GM23338 (cell line): ENCODE data around the gene OLA1. TPM values are rescaled to one million over a fixed set of nuclear protein-coding genes. Genes with fewer than 3 reads are reported as not detected.
A peak's percentile ranks its signal among the peaks of the same experiment; 100 is the strongest.

Experiments
- ATAC-seq: fragments of 200-7000 bp; cut with Tn5 transposase; 3 replicates; pipeline ENCODE4 v1.9.1; 2020
- DNase-seq: peaks from one replicate; pipeline ENCODE4 v3.0.0-alpha.2; 2015; ENCODE audit warnings: low spot score
- H2AFZ ChIP-seq: fragments of 200-600 bp; sonication (generic); 2 replicates; pipeline ENCODE4 v1.8.0; 2016; ENCODE audit warnings: antibody characterized with exemption, mild to moderate bottlenecking, moderate library complexity
- H3F3A ChIP-seq: fragments of 200-600 bp; sonication (generic); replicated peaks from 2 replicates; pipeline ENCODE4 v1.8.0; 2017; ENCODE audit warnings: antibody characterized with exemption, mixed run types, low read depth
- H3K27ac ChIP-seq: fragments of 200-600 bp; sonication (generic); 2 replicates; pipeline ENCODE4 v1.6.1; 2016; ENCODE audit warnings: low read depth
- H3K27me3 ChIP-seq: fragments of 200-600 bp; sonication (generic); 2 replicates; pipeline ENCODE4 v1.8.0; 2016; ENCODE audit warnings: mild to moderate bottlenecking, mixed run types, moderate library complexity; ENCODE audit not compliant: insufficient read depth
- H3K36me3 ChIP-seq: fragments of 200-600 bp; sonication (generic); 2 replicates; pipeline ENCODE4 v1.8.0; 2016; ENCODE audit warnings: mild to moderate bottlenecking; ENCODE audit not compliant: insufficient read depth
- H3K4me1 ChIP-seq: fragments of 200-600 bp; sonication (generic); 2 replicates; pipeline ENCODE4 v1.8.0; 2016; ENCODE audit warnings: mild to moderate bottlenecking, moderate library complexity; ENCODE audit not compliant: insufficient read depth
- H3K4me2 ChIP-seq: fragments of 200-600 bp; sonication (generic); 2 replicates; pipeline ENCODE4 v1.7.1; 2017; ENCODE audit warnings: mixed run types
- H3K4me3 ChIP-seq: fragments of 200-600 bp; sonication (generic); 2 replicates; pipeline ENCODE4 v1.6.1; 2016; ENCODE audit warnings: mixed run types
- H3K79me2 ChIP-seq: fragments of 200-600 bp; sonication (generic); replicated peaks from 2 replicates; pipeline ENCODE4 v1.8.0; 2017; ENCODE audit warnings: mild to moderate bottlenecking; ENCODE audit not compliant: insufficient read depth
- H3K9me2 ChIP-seq: fragments of 200-600 bp; sonication (generic); 2 replicates; pipeline ENCODE4 v1.8.0; 2017; ENCODE audit not compliant: insufficient read depth
- H4K20me1 ChIP-seq: fragments of 200-600 bp; sonication (generic); replicated peaks from 2 replicates; pipeline ENCODE4 v1.8.0; 2017; ENCODE audit warnings: mild to moderate bottlenecking; ENCODE audit not compliant: insufficient read depth
- H3K27ac Mint-ChIP-seq: 2 replicates; pipeline ENCODE4 v1.8.0; 2020; ENCODE audit warnings: inconsistent platforms, mild to moderate bottlenecking, moderate library complexity, mixed read lengths
- H3K27me3 Mint-ChIP-seq: 3 replicates; pipeline ENCODE4 v1.8.0; 2022; ENCODE audit warnings: low read depth, mild to moderate bottlenecking, moderate library complexity, mixed read lengths, inconsistent platforms; ENCODE audit not compliant: insufficient read depth, poor library complexity
- H3K36me3 Mint-ChIP-seq: 3 replicates; pipeline ENCODE4 v1.8.0; 2021; ENCODE audit warnings: low read depth, mild to moderate bottlenecking, inconsistent platforms, moderate library complexity, mixed read lengths
- H3K4me1 Mint-ChIP-seq: 3 replicates; pipeline ENCODE4 v1.8.0; 2020; ENCODE audit warnings: mild to moderate bottlenecking, inconsistent platforms, mixed read lengths
- H3K4me3 Mint-ChIP-seq: 3 replicates; pipeline ENCODE4 v1.8.0; 2021; ENCODE audit warnings: moderate library complexity, mild to moderate bottlenecking, inconsistent platforms, mixed read lengths
- H3K9me3 Mint-ChIP-seq: 3 replicates; pipeline ENCODE4 v1.8.0; 2020; ENCODE audit warnings: moderate library complexity, mild to moderate bottlenecking, inconsistent platforms, mixed read lengths
- CREB1 ChIP-seq: fragments of 250-450 bp; sonication (Bioruptor Pico); IDR thresholded peaks from 2 replicates; pipeline ENCODE4 v1.5.0; 2020; ENCODE audit warnings: low read depth, mild to moderate bottlenecking, moderate library complexity
- EZH2 ChIP-seq: fragments of 200-600 bp; sonication (generic); IDR thresholded peaks from one replicate; pipeline ENCODE4 v1.8.0; 2017; ENCODE audit warnings: antibody characterized with exemption, mild to moderate bottlenecking, low read depth; ENCODE audit not compliant: unreplicated experiment
- EZH2phosphoT487 ChIP-seq: fragments of 200-600 bp; sonication (generic); IDR thresholded peaks from one replicate; pipeline ENCODE4 v1.8.1; 2018; ENCODE audit warnings: antibody characterized with exemption; ENCODE audit not compliant: unreplicated experiment
- JUNB ChIP-seq: IDR thresholded peaks from one replicate; pipeline ENCODE4 v1.6.1; 2016; ENCODE audit warnings: antibody characterized with exemption; ENCODE audit not compliant: unreplicated experiment
- NANOG ChIP-seq: IDR thresholded peaks from 2 replicates; pipeline ENCODE4 v1.6.1; 2016; ENCODE audit warnings: antibody characterized with exemption, borderline replicate concordance
- POLR2AphosphoS5 ChIP-seq: IDR thresholded peaks from 2 replicates; pipeline ENCODE4 v1.6.1; 2016; ENCODE audit warnings: antibody characterized with exemption, low read depth
- STAT1 ChIP-seq: IDR thresholded peaks from one replicate; pipeline ENCODE4 v1.6.1; 2016; ENCODE audit warnings: antibody characterized with exemption; ENCODE audit not compliant: unreplicated experiment
- ZNF114 ChIP-seq: fragments of 250-450 bp; sonication (Bioruptor Pico); IDR thresholded peaks from 2 replicates; pipeline ENCODE4 v1.5.0; 2020; ENCODE audit warnings: mild to moderate bottlenecking, moderate library complexity
- ZNF331 ChIP-seq: fragments of 250-450 bp; sonication (Bioruptor Pico); IDR thresholded peaks from 2 replicates; pipeline ENCODE4 v1.5.0; 2020; ENCODE audit warnings: low read depth, mild to moderate bottlenecking, moderate library complexity
- polyA plus RNA-seq: library from polyadenylated mRNA; unstranded; fragments of >200 nt; fragmentation: Nextera tagmentation; extraction: Ambion mirVana; gene quantifications from 2 replicates; pipeline ENCODE4 v1.2.1, GENCODE V29; 2016
- total RNA-seq: library from RNA; depleted of rRNA; stranded (reverse); fragments of >200 nt; shearing (Covaris generic); gene quantifications from 2 replicates; pipeline ENCODE4 v1.2.3, GENCODE V29; 2014
- TF ChIP-seq, protein P1 (sequence below): IDR thresholded peaks from one replicate; pipeline ENCODE4 v1.6.1; 2018; ENCODE audit warnings: antibody characterized with exemption; ENCODE audit not compliant: unreplicated experiment
- TF ChIP-seq, protein P2 (sequence below), 2 experiments: fragments of 200-600 bp in 1 of 2; sonication (generic) in 1 of 2; conservative IDR thresholded peaks; 2 replicates each; pipeline versions ENCODE4 v1.5.1 to v1.6.1; 2016 to 2017; ENCODE audit warnings: antibody characterized with exemption in 2 of 2, low read depth in 2 of 2, mild to moderate bottlenecking in 2 of 2, moderate library complexity in 1 of 2
- TF ChIP-seq, protein P3 (sequence below): fragments of 250-450 bp; sonication (Bioruptor Pico); IDR thresholded peaks from 2 replicates; pipeline ENCODE4 v1.5.0; 2020; ENCODE audit warnings: mild to moderate bottlenecking, moderate library complexity
- TF ChIP-seq, protein P4 (sequence below): IDR thresholded peaks from 2 replicates; pipeline ENCODE4 v1.6.1; 2016; ENCODE audit warnings: antibody characterized with exemption

The OLA1 gene
- total and polyA plus RNA-seq, 2 experiments from 2014 or later, result 104 to 242 TPM

DNA sequence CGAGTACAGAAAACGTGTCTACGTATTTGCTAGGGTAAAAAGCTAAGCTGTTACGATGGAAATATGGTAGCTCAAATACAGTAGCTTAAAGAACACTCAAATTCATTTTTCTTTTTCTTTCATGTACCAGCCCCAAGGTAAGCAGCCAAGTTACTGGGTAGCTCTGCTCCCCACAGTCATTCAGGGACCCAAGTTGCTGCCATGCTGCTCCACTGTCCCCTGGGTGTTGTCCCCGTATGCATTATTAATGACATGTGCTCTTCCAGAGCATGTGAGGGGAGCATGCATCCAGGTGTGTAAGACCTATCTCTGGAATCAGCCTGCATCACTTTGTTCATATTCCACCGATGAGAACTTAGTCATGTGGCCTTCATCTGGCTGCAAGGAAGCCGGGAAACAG lies 178.1 kb downstream of the OLA1 start:
- Mint-ChIP-seq H3K4me1 (peaks cover 16% of the 10 kb centered on the region), H3K36me3 (peaks cover 6% of the 10 kb centered on the region; the same call in 1 of the 3 replicates), H3K27ac (0 out of 2 replicates have a peak overlapping the region, but pooled peaks have one; percentile 24), H3K9me3 (no peaks in the 10 kb centered on the region; the same call in 2 of the 3 replicates), H3K27me3 (peaks cover 3% of the 10 kb centered on the region), H3K4me3 (no peak overlapping the region)
- H3K4me3 ChIP-seq, result no peak overlapping the region
- H3K4me2 ChIP-seq, result no peak overlapping the region
- no peak overlapping the region for H3K27ac ChIP-seq
- DNase-seq (no peak), ATAC-seq (no peak)
- H3K36me3 ChIP-seq, result no peaks in the 10 kb centered on the region
- H3K4me1 ChIP-seq, result peaks cover 11% of the 10 kb centered on the region
- no peaks in the 10 kb centered on the region for H3K9me2 ChIP-seq
- H3F3A ChIP-seq, result no peaks in the 10 kb centered on the region
- no peak overlapping the region for H2AFZ ChIP-seq
- H3K79me2 ChIP-seq, result no peaks in the 10 kb centered on the region
- H4K20me1 ChIP-seq, result no peaks in the 10 kb centered on the region
- TF ChIP-seq EZH2 (no peak), NANOG (no peak), STAT1 (no peak), EZH2phosphoT487 (no peak), ZNF114 (CRISPR knock-in tag) (no peak), JUNB (no peak), CREB1 (CRISPR knock-in tag) (no peak), ZNF331 (CRISPR knock-in tag) (no peak), POLR2AphosphoS5 (no peak)
- TF ChIP-seq, protein P1, sequence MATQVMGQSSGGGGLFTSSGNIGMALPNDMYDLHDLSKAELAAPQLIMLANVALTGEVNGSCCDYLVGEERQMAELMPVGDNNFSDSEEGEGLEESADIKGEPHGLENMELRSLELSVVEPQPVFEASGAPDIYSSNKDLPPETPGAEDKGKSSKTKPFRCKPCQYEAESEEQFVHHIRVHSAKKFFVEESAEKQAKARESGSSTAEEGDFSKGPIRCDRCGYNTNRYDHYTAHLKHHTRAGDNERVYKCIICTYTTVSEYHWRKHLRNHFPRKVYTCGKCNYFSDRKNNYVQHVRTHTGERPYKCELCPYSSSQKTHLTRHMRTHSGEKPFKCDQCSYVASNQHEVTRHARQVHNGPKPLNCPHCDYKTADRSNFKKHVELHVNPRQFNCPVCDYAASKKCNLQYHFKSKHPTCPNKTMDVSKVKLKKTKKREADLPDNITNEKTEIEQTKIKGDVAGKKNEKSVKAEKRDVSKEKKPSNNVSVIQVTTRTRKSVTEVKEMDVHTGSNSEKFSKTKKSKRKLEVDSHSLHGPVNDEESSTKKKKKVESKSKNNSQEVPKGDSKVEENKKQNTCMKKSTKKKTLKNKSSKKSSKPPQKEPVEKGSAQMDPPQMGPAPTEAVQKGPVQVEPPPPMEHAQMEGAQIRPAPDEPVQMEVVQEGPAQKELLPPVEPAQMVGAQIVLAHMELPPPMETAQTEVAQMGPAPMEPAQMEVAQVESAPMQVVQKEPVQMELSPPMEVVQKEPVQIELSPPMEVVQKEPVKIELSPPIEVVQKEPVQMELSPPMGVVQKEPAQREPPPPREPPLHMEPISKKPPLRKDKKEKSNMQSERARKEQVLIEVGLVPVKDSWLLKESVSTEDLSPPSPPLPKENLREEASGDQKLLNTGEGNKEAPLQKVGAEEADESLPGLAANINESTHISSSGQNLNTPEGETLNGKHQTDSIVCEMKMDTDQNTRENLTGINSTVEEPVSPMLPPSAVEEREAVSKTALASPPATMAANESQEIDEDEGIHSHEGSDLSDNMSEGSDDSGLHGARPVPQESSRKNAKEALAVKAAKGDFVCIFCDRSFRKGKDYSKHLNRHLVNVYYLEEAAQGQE, result no peak
- TF ChIP-seq, protein P2, sequence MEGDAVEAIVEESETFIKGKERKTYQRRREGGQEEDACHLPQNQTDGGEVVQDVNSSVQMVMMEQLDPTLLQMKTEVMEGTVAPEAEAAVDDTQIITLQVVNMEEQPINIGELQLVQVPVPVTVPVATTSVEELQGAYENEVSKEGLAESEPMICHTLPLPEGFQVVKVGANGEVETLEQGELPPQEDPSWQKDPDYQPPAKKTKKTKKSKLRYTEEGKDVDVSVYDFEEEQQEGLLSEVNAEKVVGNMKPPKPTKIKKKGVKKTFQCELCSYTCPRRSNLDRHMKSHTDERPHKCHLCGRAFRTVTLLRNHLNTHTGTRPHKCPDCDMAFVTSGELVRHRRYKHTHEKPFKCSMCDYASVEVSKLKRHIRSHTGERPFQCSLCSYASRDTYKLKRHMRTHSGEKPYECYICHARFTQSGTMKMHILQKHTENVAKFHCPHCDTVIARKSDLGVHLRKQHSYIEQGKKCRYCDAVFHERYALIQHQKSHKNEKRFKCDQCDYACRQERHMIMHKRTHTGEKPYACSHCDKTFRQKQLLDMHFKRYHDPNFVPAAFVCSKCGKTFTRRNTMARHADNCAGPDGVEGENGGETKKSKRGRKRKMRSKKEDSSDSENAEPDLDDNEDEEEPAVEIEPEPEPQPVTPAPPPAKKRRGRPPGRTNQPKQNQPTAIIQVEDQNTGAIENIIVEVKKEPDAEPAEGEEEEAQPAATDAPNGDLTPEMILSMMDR (conservative IDR thresholded peaks at IDR 0.05; ENCODE audit: low read depth in 2 of 2), result no peak
- TF ChIP-seq, protein P3, sequence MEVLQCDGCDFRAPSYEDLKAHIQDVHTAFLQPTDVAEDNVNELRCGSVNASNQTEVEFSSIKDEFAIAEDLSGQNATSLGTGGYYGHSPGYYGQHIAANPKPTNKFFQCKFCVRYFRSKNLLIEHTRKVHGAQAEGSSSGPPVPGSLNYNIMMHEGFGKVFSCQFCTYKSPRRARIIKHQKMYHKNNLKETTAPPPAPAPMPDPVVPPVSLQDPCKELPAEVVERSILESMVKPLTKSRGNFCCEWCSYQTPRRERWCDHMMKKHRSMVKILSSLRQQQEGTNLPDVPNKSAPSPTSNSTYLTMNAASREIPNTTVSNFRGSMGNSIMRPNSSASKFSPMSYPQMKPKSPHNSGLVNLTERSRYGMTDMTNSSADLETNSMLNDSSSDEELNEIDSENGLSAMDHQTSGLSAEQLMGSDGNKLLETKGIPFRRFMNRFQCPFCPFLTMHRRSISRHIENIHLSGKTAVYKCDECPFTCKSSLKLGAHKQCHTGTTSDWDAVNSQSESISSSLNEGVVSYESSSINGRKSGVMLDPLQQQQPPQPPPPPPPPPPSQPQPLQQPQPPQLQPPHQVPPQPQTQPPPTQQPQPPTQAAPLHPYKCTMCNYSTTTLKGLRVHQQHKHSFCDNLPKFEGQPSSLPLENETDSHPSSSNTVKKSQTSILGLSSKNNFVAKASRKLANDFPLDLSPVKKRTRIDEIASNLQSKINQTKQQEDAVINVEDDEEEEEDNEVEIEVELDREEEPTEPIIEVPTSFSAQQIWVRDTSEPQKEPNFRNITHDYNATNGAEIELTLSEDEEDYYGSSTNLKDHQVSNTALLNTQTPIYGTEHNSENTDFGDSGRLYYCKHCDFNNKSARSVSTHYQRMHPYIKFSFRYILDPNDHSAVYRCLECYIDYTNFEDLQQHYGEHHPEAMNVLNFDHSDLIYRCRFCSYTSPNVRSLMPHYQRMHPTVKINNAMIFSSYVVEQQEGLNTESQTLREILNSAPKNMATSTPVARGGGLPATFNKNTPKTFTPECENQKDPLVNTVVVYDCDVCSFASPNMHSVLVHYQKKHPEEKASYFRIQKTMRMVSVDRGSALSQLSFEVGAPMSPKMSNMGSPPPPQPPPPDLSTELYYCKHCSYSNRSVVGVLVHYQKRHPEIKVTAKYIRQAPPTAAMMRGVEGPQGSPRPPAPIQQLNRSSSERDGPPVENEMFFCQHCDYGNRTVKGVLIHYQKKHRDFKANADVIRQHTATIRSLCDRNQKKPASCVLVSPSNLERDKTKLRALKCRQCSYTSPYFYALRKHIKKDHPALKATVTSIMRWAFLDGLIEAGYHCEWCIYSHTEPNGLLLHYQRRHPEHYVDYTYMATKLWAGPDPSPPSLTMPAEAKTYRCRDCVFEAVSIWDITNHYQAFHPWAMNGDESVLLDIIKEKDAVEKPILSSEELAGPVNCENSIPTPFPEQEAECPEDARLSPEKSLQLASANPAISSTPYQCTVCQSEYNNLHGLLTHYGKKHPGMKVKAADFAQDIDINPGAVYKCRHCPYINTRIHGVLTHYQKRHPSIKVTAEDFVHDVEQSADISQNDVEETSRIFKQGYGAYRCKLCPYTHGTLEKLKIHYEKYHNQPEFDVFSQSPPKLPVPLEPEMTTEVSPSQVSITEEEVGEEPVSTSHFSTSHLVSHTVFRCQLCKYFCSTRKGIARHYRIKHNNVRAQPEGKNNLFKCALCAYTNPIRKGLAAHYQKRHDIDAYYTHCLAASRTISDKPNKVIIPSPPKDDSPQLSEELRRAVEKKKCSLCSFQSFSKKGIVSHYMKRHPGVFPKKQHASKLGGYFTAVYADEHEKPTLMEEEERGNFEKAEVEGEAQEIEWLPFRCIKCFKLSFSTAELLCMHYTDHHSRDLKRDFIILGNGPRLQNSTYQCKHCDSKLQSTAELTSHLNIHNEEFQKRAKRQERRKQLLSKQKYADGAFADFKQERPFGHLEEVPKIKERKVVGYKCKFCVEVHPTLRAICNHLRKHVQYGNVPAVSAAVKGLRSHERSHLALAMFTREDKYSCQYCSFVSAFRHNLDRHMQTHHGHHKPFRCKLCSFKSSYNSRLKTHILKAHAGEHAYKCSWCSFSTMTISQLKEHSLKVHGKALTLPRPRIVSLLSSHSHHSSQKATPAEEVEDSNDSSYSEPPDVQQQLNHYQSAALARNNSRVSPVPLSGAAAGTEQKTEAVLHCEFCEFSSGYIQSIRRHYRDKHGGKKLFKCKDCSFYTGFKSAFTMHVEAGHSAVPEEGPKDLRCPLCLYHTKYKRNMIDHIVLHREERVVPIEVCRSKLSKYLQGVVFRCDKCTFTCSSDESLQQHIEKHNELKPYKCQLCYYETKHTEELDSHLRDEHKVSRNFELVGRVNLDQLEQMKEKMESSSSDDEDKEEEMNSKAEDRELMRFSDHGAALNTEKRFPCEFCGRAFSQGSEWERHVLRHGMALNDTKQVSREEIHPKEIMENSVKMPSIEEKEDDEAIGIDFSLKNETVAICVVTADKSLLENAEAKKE, result no peak
- TF ChIP-seq, protein P4, sequence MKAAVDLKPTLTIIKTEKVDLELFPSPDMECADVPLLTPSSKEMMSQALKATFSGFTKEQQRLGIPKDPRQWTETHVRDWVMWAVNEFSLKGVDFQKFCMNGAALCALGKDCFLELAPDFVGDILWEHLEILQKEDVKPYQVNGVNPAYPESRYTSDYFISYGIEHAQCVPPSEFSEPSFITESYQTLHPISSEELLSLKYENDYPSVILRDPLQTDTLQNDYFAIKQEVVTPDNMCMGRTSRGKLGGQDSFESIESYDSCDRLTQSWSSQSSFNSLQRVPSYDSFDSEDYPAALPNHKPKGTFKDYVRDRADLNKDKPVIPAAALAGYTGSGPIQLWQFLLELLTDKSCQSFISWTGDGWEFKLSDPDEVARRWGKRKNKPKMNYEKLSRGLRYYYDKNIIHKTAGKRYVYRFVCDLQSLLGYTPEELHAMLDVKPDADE, result no peak
- H3K27me3 ChIP-seq, result no peaks in the 10 kb centered on the region
